DOHH2 (cell line): Measurements from ENCODE around the gene DERA.

Experiments
- H3F3A ChIP-seq: fragments of 200-600 bp; sonication (generic), shearing (Covaris generic); 2 replicates; pipeline ENCODE4 v1.6.0; 2016; ENCODE audit warnings: antibody characterized with exemption, mild to moderate bottlenecking; ENCODE audit not compliant: control insufficient read depth, insufficient read depth
- H3K27ac ChIP-seq: fragments of 200-600 bp; sonication (generic); 2 replicates; pipeline ENCODE4 v1.5.1; 2014; ENCODE audit warnings: low read depth, mild to moderate bottlenecking, low read length, moderate library complexity
- H3K27me3 ChIP-seq: fragments of 200-600 bp; sonication (generic); 2 replicates; pipeline ENCODE4 v1.6.1; 2014; ENCODE audit warnings: mild to moderate bottlenecking, low read length, mixed read lengths; ENCODE audit not compliant: control insufficient read depth
- H3K36me3 ChIP-seq: fragments of 200-600 bp; sonication (generic); 2 replicates; pipeline ENCODE4 v1.6.1; 2014; ENCODE audit warnings: mild to moderate bottlenecking, low read length, moderate library complexity, mixed read lengths; ENCODE audit not compliant: control insufficient read depth
- H3K4me1 ChIP-seq: fragments of 200-600 bp; sonication (generic); 2 replicates; pipeline ENCODE4 v1.6.1; 2014; ENCODE audit warnings: mild to moderate bottlenecking, low read length, mixed read lengths; ENCODE audit not compliant: control insufficient read depth
- H3K4me2 ChIP-seq: fragments of 200-600 bp; sonication (generic); 2 replicates; pipeline ENCODE4 v1.6.0; 2014; ENCODE audit warnings: mild to moderate bottlenecking, low read length, moderate library complexity
- H3K4me3 ChIP-seq: fragments of 200-600 bp; sonication (generic); 2 replicates; pipeline ENCODE4 v1.5.1; 2014; ENCODE audit warnings: mild to moderate bottlenecking, low read length, mixed read lengths
- H3K79me2 ChIP-seq: fragments of 200-600 bp; sonication (generic); 2 replicates; pipeline ENCODE4 v1.6.1; 2014; ENCODE audit warnings: mild to moderate bottlenecking, low read length, mixed read lengths; ENCODE audit not compliant: control insufficient read depth
- H3K9me2 ChIP-seq: fragments of 200-600 bp; sonication (generic); replicated peaks from 2 replicates; pipeline ENCODE4 v1.6.1; 2014; ENCODE audit warnings: mild to moderate bottlenecking, low read length, mixed read lengths; ENCODE audit not compliant: control insufficient read depth
- H3K9me3 ChIP-seq: fragments of 200-600 bp; sonication (generic); 2 replicates; pipeline ENCODE4 v1.6.1; 2014; ENCODE audit warnings: antibody characterized with exemption, low read length, mixed read lengths; ENCODE audit not compliant: control insufficient read depth, insufficient read depth
- H4K20me1 ChIP-seq: fragments of 200-600 bp; sonication (generic); 2 replicates; pipeline ENCODE4 v1.6.0; 2014; ENCODE audit warnings: low read depth, mild to moderate bottlenecking, antibody characterized with exemption, low read length, moderate library complexity; ENCODE audit not compliant: control insufficient read depth, insufficient read depth
- EZH2phosphoT487 ChIP-seq: fragments of 200-600 bp; sonication (generic); IDR thresholded peaks from 2 replicates; pipeline ENCODE4 v1.6.1; 2017; ENCODE audit warnings: borderline replicate concordance, mild to moderate bottlenecking, antibody characterized with exemption, low read length, moderate library complexity, mixed read lengths
- TF ChIP-seq, protein P1 (sequence below): fragments of 200-600 bp; sonication (generic); IDR thresholded peaks from one replicate; pipeline ENCODE4 v1.5.1; 2014; ENCODE audit warnings: antibody characterized with exemption, mild to moderate bottlenecking, low read depth, low read length; ENCODE audit not compliant: poor library complexity, severe bottlenecking

The DERA gene

DNA sequence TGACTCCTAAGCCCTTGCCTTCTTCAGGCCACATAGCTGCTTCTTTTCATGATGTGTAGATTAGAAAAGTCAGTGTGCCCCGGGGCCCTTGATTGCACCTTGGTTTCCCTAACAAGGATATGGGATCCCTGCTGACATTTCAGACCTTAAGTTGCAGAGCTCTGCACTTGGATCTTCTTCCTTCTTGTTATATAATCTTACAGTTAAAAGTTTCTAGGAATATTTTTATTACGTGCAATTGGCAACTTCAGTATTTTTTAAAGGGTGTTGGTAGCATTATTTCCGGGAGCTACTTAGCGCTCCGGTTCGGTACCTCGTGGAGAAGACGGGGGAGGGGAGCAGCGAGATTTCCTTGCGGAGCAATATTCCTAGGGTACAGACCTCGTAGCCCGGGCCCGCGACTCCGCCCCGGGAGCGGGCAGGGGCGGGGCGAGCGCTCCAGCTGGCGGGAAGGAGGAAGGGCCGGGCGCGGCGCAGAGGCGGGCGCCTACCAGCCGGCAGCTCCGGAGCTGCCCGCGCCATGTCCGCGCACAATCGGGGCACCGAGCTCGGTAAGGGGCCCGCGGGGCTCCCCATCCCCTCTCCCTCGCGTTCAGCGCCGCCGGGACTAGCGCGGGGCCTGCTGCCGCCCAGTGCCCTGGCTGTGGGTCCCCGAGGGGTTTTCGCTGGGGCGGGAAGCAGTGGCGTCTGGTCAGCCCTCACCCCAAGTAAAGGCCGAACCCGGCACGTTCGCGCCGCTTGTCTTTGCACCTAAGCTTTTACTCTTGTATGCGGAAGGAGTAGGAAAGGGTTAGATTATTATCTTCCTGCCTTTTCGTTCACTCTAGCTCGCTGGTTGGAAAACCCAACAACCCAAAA is at the start of gene DERA:
TSS of gene DERA (plus strand) at position 469 of the 858 bp plus-strand sequence. CDS start at position 521, 52 bp downstream.
- Histone ChIP-seq H3F3A (peaks cover 19% of the 10 kb centered on the region), H3K27ac (peak within 1 kb of the TSS; percentile 53), H3K9me2 (no peaks in the 10 kb centered on the region), H4K20me1 (no peaks in the 10 kb centered on the region), H3K79me2 (peaks cover 29% of the 10 kb centered on the region), H3K4me1 (peaks cover 21% of the 10 kb centered on the region), H3K36me3 (peaks cover 14% of the 10 kb centered on the region), H3K4me3 (peak within 1 kb of the TSS; percentile 90), H3K9me3 (no peaks in the 10 kb centered on the region), H3K27me3 (no peaks in the 10 kb centered on the region), H3K4me2 (peak within 1 kb of the TSS; percentile 74)
- TF ChIP-seq, protein P1, sequence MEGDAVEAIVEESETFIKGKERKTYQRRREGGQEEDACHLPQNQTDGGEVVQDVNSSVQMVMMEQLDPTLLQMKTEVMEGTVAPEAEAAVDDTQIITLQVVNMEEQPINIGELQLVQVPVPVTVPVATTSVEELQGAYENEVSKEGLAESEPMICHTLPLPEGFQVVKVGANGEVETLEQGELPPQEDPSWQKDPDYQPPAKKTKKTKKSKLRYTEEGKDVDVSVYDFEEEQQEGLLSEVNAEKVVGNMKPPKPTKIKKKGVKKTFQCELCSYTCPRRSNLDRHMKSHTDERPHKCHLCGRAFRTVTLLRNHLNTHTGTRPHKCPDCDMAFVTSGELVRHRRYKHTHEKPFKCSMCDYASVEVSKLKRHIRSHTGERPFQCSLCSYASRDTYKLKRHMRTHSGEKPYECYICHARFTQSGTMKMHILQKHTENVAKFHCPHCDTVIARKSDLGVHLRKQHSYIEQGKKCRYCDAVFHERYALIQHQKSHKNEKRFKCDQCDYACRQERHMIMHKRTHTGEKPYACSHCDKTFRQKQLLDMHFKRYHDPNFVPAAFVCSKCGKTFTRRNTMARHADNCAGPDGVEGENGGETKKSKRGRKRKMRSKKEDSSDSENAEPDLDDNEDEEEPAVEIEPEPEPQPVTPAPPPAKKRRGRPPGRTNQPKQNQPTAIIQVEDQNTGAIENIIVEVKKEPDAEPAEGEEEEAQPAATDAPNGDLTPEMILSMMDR: no peak
- no peak for TF ChIP-seq EZH2phosphoT487

DNA sequence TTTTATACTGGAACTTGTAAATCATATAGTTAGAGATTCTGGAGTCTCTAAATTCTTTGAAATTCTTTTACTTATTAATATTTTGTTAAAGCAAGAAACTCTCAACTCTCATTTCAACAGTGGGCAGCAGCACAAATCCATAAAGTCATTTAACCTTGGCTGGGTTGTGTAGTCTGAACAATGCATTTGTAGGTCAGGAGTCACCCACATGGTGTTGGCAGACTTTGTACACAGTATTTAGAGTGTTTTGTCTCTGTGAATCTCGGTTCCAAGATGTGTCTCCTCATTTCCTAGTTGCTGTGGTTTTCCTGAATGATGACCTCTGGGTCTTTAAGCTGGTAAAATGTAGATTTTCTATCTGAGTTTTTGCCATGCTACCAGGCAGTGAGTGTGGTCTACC is 49.7 kb upstream of the DERA start:
- H3K79me2 ChIP-seq: no peaks in the 10 kb centered on the region
- no peak overlapping the region for H3K4me2 ChIP-seq
- no peaks in the 10 kb centered on the region for H3K9me3 ChIP-seq
- H3K27me3 ChIP-seq: no peaks in the 10 kb centered on the region
- H3K4me1 ChIP-seq: peaks cover 11% of the 10 kb centered on the region
- no peaks in the 10 kb centered on the region for H3F3A ChIP-seq
- no peak overlapping the region for H3K4me3 ChIP-seq
- H3K27ac ChIP-seq: no peak overlapping the region
- no peaks in the 10 kb centered on the region for H4K20me1 ChIP-seq
- H3K9me2 ChIP-seq: no peaks in the 10 kb centered on the region
- no peaks in the 10 kb centered on the region for H3K36me3 ChIP-seq
- TF ChIP-seq, protein P1: no peak
- no peak for TF ChIP-seq EZH2phosphoT487

DNA sequence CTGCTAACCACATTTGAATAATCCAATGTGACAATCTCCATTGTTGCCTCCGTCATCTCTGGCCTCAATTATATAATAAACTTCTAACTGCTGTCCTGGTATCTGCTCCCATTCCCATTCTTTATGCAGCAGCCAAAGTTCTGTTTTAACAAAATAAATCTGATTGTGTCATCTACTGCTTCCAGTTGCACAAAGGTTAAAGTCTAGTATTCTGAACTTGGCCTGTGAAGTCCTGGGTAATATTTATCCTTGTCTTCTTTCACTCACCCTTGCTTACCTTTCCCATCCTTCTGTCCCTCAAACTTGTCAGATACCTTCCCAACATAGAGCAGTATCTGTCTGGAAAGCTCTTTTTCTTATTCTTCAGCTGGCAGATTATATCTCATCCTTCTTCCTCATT is 48.3 kb upstream of the DERA start:
- H3K4me1 ChIP-seq: peaks cover 11% of the 10 kb centered on the region
- no peak overlapping the region for H3K4me3 ChIP-seq
- H4K20me1 ChIP-seq: no peaks in the 10 kb centered on the region
- H3K36me3 ChIP-seq: no peaks in the 10 kb centered on the region
- H3K27ac ChIP-seq: no peak overlapping the region
- H3K9me2 ChIP-seq: no peaks in the 10 kb centered on the region
- no peak overlapping the region for H3K4me2 ChIP-seq
- TF ChIP-seq, protein P1: no peak
- TF ChIP-seq EZH2phosphoT487: no peak
- no peaks in the 10 kb centered on the region for H3K79me2 ChIP-seq
- H3K27me3 ChIP-seq: no peaks in the 10 kb centered on the region
- no peaks in the 10 kb centered on the region for H3K9me3 ChIP-seq
- no peaks in the 10 kb centered on the region for H3F3A ChIP-seq
